NCI-H748 (cell line): ENCODE data around the gene ARMC12.
"Not testable (repeated sequence)": the region's sequence is repeated elsewhere in the genome, so short reads cannot be mapped to it uniquely, and the experiment has no call there.

ENCODE experiments used
- DNase-seq: peaks from one replicate; lab custom pipeline; 2025; ENCODE audit not compliant: unreplicated experiment; lab: John Stamatoyannopoulos, UW

Gene ARMC12

GRCh38 chr6:35736982-35737412 lies at the start of gene ARMC12:
Gene ARMC12, plus strand, starts transcription at chr6:35737032. Its CDS starts 77 bp downstream, at chr6:35737109.
- no peak for DNase-seq

GRCh38 chr6:35687658-35688604 lies 48.9 kb upstream of the ARMC12 start:
- DNase-seq = peak; percentile 72

GRCh38 chr6:35688605-35689322 lies 48.1 kb upstream of the ARMC12 start, which contains the start of gene FKBP5:
Gene FKBP5, minus strand, starts transcription at chr6:35688915. Its CDS starts 46,091 bp downstream, at chr6:35642824.
- DNase-seq = peak; percentile 92

GRCh38 chr6:35690006-35690405 lies 46.8 kb upstream of the ARMC12 start:
- not testable (repeated sequence) for DNase-seq

- no peak for DNase-seq
Observed at GRCh38 chr6:35690484-35690883, 46.3 kb upstream of the ARMC12 start.

GRCh38 chr6:35691027-35691824 lies 45.6 kb upstream of the ARMC12 start:
- DNase-seq = no peak

GRCh38 chr6:35694462-35694861 lies 42.4 kb upstream of the ARMC12 start:
- DNase-seq = no peak

DNA sequence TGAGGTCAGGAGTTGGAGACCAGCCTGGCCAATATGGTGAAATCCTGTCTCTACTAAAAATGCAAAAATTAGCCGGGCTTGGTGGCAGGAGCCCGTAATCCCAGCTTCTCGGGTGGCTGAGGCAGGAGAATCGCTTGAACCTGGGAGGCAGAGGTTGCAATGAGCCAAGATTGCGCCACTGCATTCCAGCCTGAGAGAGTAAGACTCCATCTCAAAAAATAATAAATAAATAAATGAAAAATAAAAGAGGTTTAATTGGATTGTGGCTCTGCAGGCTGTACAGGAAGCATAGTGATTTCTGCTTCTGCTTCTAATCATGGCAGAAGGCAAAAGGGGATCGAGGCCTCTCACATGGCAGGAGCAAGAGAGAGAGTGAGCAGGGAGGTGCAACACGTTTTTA lies 38.4 kb upstream of the ARMC12 start:
- DNase-seq = not testable (repeated sequence)

DNA sequence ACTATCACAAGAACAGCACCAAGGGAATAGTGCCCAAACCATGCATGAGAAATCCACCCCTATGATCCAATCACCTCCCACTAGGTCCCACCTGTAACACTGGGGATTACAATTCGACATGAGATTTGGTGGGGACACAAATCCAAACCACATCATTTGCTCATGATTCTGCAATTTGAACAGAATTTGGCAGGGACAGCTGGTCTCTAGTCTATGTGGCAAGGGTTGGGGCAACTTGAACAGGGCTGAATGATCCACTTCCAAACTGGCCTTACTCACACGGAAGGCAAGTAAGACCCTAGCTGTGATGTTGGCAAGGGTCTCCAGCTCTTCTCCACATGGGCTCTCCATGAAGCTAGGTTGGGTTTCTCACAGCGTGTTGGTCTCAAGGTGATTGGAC lies 38.0 kb upstream of the ARMC12 start:
- no peak for DNase-seq

GRCh38 chr6:35703554-35703953 lies 33.3 kb upstream of the ARMC12 start:
- DNase-seq = no peak

DNA sequence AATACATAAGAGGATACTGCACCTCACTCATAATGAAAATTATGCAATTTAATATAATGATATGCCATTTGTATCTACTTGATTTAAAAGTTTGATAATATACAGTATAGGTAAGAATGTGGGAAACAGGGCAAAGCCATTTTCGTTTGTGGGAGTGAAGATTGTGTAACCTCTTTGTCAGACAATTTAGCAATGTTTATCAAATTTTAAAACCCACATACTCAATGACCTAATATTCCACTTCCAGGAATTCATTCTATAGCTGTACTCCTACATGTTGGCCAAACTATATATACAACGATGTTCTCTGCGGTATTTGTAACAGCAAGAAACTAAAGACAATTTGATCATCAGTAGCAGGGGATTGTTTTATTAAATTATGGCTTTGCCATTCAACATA lies 30.4 kb upstream of the ARMC12 start:
- no peak for DNase-seq

GRCh38 chr6:35707714-35708407 lies 29.0 kb upstream of the ARMC12 start:
- no peak for DNase-seq

- no peak for DNase-seq
Observed at GRCh38 chr6:35708585-35708984, 28.2 kb upstream of the ARMC12 start.

DNA sequence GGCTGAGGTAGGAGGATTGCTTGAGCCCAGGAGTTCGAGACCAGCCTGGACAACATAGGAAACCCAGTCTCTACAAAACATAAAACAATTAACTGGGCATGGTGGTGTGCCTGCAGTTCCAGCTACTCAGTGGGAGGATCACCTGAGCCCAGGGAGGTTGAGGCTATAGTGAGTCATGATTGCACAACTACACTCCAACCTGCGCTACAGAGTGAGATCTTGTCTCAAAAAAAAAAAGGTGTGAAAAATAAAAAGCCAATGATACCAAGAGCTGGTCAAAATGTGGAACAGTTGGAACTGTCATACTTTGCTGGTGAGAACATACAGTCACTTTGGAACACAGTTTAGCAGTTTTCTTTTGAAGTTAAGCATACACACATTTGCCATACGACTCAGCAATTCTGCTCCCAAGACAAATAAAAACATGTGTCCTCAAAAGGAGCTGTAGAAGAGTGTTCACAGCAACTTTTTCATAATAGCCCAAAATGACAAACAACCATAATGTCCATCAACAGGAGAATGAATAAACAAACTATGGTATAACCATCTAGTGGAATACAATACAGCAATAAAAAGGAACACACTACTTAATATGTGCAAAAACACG lies 26.5 kb upstream of the ARMC12 start:
- DNase-seq = no peak

GRCh38 chr6:35711731-35712130 lies 25.1 kb upstream of the ARMC12 start:
- DNase-seq = no peak

- DNase-seq = no peak
Observed at GRCh38 chr6:35713006-35713767, 23.6 kb upstream of the ARMC12 start.

- no peak for DNase-seq
Observed at GRCh38 chr6:35716798-35717197, 20.0 kb upstream of the ARMC12 start.

- DNase-seq = no peak
Observed at GRCh38 chr6:35717449-35718374, 19.1 kb upstream of the ARMC12 start.
